Epithelial cell of esophagus (primary cell): ENCODE data around the gene CHRM4.

Experiments
- DNase-seq: peaks from one replicate; pipeline ENCODE4 v3.0.0; 2010; ENCODE audit warnings: low read depth
- H3K4me3 ChIP-seq: 2 replicates; pipeline ENCODE4 v1.5.1; 2011; ENCODE audit warnings: mild to moderate bottlenecking, low read length, control low read depth
- CTCF ChIP-seq: IDR thresholded peaks from 2 replicates; pipeline ENCODE4 v1.5.1; 2011; ENCODE audit warnings: low read depth, mild to moderate bottlenecking, low read length, control low read depth, inconsistent platforms; ENCODE audit not compliant: insufficient read depth; ENCODE audit errors: missing control alignments

CHRM4 gene

GRCh38 chr11:46343520-46343919, 48.1 kb downstream of the CHRM4 start:
- TF ChIP-seq CTCF = no peak
- H3K4me3 ChIP-seq = no peak overlapping the region
- no peak for DNase-seq

- no peak for TF ChIP-seq CTCF
- no peak for DNase-seq
- H3K4me3 ChIP-seq = no peak overlapping the region
These were observed 49.3 kb downstream of the CHRM4 start for GRCh38 chr11:46342239-46342638.

- H3K4me3 ChIP-seq = no peak overlapping the region
- no peak for DNase-seq
- TF ChIP-seq CTCF = no peak
These were observed 50.1 kb downstream of the CHRM4 start for GRCh38 chr11:46341454-46341853.

GRCh38 chr11:46339816-46340215, 51.8 kb downstream of the CHRM4 start:
- no peak for TF ChIP-seq CTCF
- H3K4me3 ChIP-seq = no peak overlapping the region
- DNase-seq = no peak

GRCh38 chr11:46338988-46339666, 52.4 kb downstream of the CHRM4 start:
- DNase-seq = no peak
- no peak overlapping the region for H3K4me3 ChIP-seq
- TF ChIP-seq CTCF = no peak

- H3K4me3 ChIP-seq = no peak overlapping the region
- no peak for DNase-seq
- no peak for TF ChIP-seq CTCF
These were observed 53.0 kb downstream of the CHRM4 start for GRCh38 chr11:46338636-46338987.

GRCh38 chr11:46337626-46338345, 53.8 kb downstream of the CHRM4 start:
- DNase-seq = no peak
- no peak overlapping the region for H3K4me3 ChIP-seq

More at GRCh38 chr11:46337626-46338345, 53.8 kb downstream of the CHRM4 start:
- no peak for TF ChIP-seq CTCF
